GM12878 (cell line): ENCODE results near the gene PLK2. TPM values are rescaled to one million over a fixed set of nuclear protein-coding genes. Genes with fewer than 3 reads are reported as not detected.

Experiments used
- ATAC-seq: fragments of 200-7000 bp; cut with Tn5 transposase; 3 replicates; pipeline ENCODE4 v1.9.1; 2020; ENCODE audit warnings: mild to moderate bottlenecking, moderate library complexity
- BruUV-seq: library from RNA; stranded (reverse); fragments of 400-500 nt; replicated peaks from 2 replicates; lab custom pipeline; 2021; lab: Mats Ljungman, UMichigan
- CTCF ChIA-PET: fragments of 300-600 bp; sonication (Branson Sonifier 250); formaldehyde crosslinking; extraction: SDS; loops from one replicate; lab custom pipeline; 2021; ENCODE audit warnings: inconsistent platforms; lab: Yijun Ruan, JAX
- POLR2A ChIA-PET: fragments of 350-600 bp; formaldehyde crosslinking; extraction: SDS; loops from one replicate; lab custom pipeline; 2021; ENCODE audit warnings: inconsistent platforms; lab: Charles Lee
- RAD21 ChIA-PET: fragments of 300-600 bp; sonication (Branson Sonifier 250); formaldehyde crosslinking; loops from one replicate; lab custom pipeline; 2023; ENCODE audit warnings: antibody characterized with exemption; ENCODE audit not compliant: unreplicated experiment; lab: Charles Lee
- SMC1A ChIA-PET: fragments of 300-600 bp; sonication (Branson Sonifier 250); formaldehyde crosslinking; loops from one replicate; lab custom pipeline; 2023; ENCODE audit not compliant: unreplicated experiment, uncharacterized antibody; lab: Charles Lee
- DNase-seq: peaks from one replicate; pipeline ENCODE4 v3.0.0-alpha.2; 2011; ENCODE audit warnings: low read depth, low spot score
- FAIRE-seq: peaks from 3 replicates; lab custom pipeline; 2011; peaks lifted over from hg19 to GRCh38; lab: Jason Lieb, UNC
- H2AFZ ChIP-seq: 2 replicates; pipeline ENCODE4 v1.6.0; 2011; ENCODE audit warnings: low read depth, low read length, control low read depth; ENCODE audit not compliant: control insufficient read depth
- H3K27ac ChIP-seq: 2 replicates; pipeline ENCODE4 v1.5.1; 2011; ENCODE audit warnings: control low read depth; ENCODE audit not compliant: control insufficient read depth, insufficient read depth
- H3K27me3 ChIP-seq, 2 experiments: replicated peaks in 1 of 2; 2 replicates each; pipeline versions ENCODE4 v1.6.0 to v1.6.1; 2011; ENCODE audit warnings: low read length in 1 of 2; ENCODE audit not compliant: control insufficient read depth in 2 of 2, insufficient read depth in 2 of 2
- H3K36me3 ChIP-seq, 2 experiments: 2 replicates each; pipeline ENCODE4 v1.5.1; 2011; ENCODE audit warnings: low read length in 1 of 2; ENCODE audit not compliant: control insufficient read depth in 2 of 2, insufficient read depth in 2 of 2
- H3K4me1 ChIP-seq: 2 replicates; pipeline ENCODE4 v1.6.1; 2011; ENCODE audit warnings: mild to moderate bottlenecking, low read length, moderate library complexity, mixed read lengths; ENCODE audit not compliant: control insufficient read depth, insufficient read depth
- H3K4me2 ChIP-seq: 2 replicates; pipeline ENCODE4 v1.6.0; 2011; ENCODE audit warnings: control low read depth; ENCODE audit not compliant: control insufficient read depth, insufficient read depth
- H3K4me3 ChIP-seq: fragments of 200-600 bp; sonication (generic); 2 replicates; pipeline ENCODE4 v1.5.1; 2016
- H3K79me2 ChIP-seq: 2 replicates; pipeline ENCODE4 v1.6.0; 2011; ENCODE audit warnings: low read length; ENCODE audit not compliant: control insufficient read depth, insufficient read depth
- H3K9ac ChIP-seq: 2 replicates; pipeline ENCODE4 v1.8.0; 2011; ENCODE audit warnings: low read length, control low read depth, mixed read lengths; ENCODE audit not compliant: control insufficient read depth, insufficient read depth
- H3K9me3 ChIP-seq: replicated peaks from 3 replicates; pipeline ENCODE4 v1.5.1; 2011; ENCODE audit warnings: mild to moderate bottlenecking, low read length; ENCODE audit not compliant: control insufficient read depth, insufficient read depth
- H4K20me1 ChIP-seq: 2 replicates; pipeline ENCODE4 v1.6.0; 2011; ENCODE audit not compliant: control insufficient read depth, insufficient read depth
- SP1 ChIP-seq: IDR thresholded peaks from one replicate; pipeline ENCODE4 v1.6.1; 2011; ENCODE audit warnings: low read depth, low read length
- STAT3 ChIP-seq: IDR thresholded peaks from 2 replicates; pipeline ENCODE4 v1.6.1; 2011; ENCODE audit warnings: low read depth, low read length, improper control_type of control experiment
- TCF7 ChIP-seq: IDR thresholded peaks from 2 replicates; pipeline ENCODE4 v1.6.1; 2014; ENCODE audit warnings: antibody characterized with exemption, borderline replicate concordance
- YY1 ChIP-seq: IDR thresholded peaks from 2 replicates; pipeline ENCODE4 v1.6.1; 2011; ENCODE audit warnings: low read depth, mild to moderate bottlenecking, low read length
- WGBS: methylation state at CpG from one replicate; pipeline ENCODE4 v1.1.6; 2016; ENCODE audit warnings: low lambda C conversion rate; ENCODE audit not compliant: insufficient replicate concordance, insufficient coverage; ENCODE audit errors: missing lambda C conversion rate; 5-methylcytosine and 5-hydroxymethylcytosine counted together
- in situ Hi-C: fragments of 300-500 bp; cut with MboI; formaldehyde crosslinking; loops from 9 replicates; pipeline ENCODE4 v1.14.3; 2018; ENCODE audit warnings: mixed read lengths
- intact Hi-C: fragments of 100-400 bp; cut with micrococcal nuclease; formaldehyde crosslinking; loops from one replicate; pipeline ENCODE4 v1.14.2; 2022; ENCODE audit not compliant: unreplicated experiment
- polyA plus RNA-seq, 11 experiments: library from polyadenylated mRNA; depleted of rRNA in 4 of 11; unstranded in 6 of 11; stranded (reverse) in 5 of 11; fragments of >200 nt; fragmentation: Nextera tagmentation in 4 of 11; fragmentation: Illumina TruSeq in 1 of 11; extraction: Ambion mirVana in 4 of 11; extraction: Trizol in 1 of 11; gene quantifications; 1 replicate in 1 of 11; 2 replicates in 10 of 11; pipeline versions ENCODE4 v1.2.1 to v1.2.3, GENCODE V29; 2011 to 2016; ENCODE audit warnings: inconsistent platforms in 2 of 11, missing spikeins in 2 of 11, low read depth in 1 of 11
- total RNA-seq, 4 experiments: library from RNA; depleted of rRNA in 3 of 4; stranded (reverse); fragments of >200 nt in 3 of 4; fragmentation: Illumina TruSeq in 1 of 4; extraction: Trizol in 1 of 4; gene quantifications; 2 replicates each; pipeline versions ENCODE4 v1.2.1 to v1.2.3, GENCODE V29; 2013 to 2021
- TF ChIP-seq, protein P1 (sequence below): IDR thresholded peaks from 2 replicates; pipeline ENCODE4 v1.6.1; 2011; ENCODE audit warnings: borderline replicate concordance, low read depth, mild to moderate bottlenecking, moderate library complexity, low read length; ENCODE audit not compliant: insufficient read depth, poor library complexity, severe bottlenecking
- TF ChIP-seq, protein P2 (sequence below): IDR thresholded peaks from 2 replicates; pipeline ENCODE4 v1.6.1; 2011; ENCODE audit warnings: low read depth, mild to moderate bottlenecking, low read length, moderate library complexity, borderline replicate concordance; ENCODE audit errors: extremely low read depth
- TF ChIP-seq, protein P3 (sequence below): fragments of 450-650 bp; IDR thresholded peaks from 2 replicates; pipeline ENCODE4 v1.6.1; 2017; ENCODE audit warnings: borderline replicate concordance

Gene PLK2
- total and polyA plus RNA-seq, 10 of the 15 experiments (the other 5 are each of a cell fraction or from before 2014, with no cell fraction given): 0.07 to 3.9 (median 0.52) TPM

DNA sequence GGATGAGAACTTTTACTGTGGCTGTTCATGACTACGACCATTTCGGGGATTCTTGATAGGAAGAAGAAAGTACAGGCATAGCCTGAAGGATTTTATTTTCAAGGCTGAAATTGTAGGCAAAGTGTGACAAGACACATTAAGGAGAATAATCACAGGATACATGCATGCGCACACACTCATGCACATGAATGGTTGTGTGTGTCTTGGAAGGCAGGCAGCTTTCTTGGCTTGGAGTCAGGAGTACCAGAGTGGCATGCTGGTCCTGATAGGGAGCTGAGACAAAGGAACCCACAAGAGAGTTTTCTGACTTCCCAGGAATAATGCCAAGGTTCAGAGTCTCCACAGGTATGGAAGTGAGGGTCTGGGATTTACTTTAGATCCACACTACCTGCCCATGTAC is 22.2 kb downstream of the PLK2 start (continued):
- no peak for TF ChIP-seq STAT3
- TF ChIP-seq, protein P1, sequence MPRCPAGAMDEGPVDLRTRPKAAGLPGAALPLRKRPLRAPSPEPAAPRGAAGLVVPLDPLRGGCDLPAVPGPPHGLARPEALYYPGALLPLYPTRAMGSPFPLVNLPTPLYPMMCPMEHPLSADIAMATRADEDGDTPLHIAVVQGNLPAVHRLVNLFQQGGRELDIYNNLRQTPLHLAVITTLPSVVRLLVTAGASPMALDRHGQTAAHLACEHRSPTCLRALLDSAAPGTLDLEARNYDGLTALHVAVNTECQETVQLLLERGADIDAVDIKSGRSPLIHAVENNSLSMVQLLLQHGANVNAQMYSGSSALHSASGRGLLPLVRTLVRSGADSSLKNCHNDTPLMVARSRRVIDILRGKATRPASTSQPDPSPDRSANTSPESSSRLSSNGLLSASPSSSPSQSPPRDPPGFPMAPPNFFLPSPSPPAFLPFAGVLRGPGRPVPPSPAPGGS: no peak
- TF ChIP-seq, protein P2, sequence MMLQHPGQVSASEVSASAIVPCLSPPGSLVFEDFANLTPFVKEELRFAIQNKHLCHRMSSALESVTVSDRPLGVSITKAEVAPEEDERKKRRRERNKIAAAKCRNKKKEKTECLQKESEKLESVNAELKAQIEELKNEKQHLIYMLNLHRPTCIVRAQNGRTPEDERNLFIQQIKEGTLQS: no peak
- TF ChIP-seq, protein P3, sequence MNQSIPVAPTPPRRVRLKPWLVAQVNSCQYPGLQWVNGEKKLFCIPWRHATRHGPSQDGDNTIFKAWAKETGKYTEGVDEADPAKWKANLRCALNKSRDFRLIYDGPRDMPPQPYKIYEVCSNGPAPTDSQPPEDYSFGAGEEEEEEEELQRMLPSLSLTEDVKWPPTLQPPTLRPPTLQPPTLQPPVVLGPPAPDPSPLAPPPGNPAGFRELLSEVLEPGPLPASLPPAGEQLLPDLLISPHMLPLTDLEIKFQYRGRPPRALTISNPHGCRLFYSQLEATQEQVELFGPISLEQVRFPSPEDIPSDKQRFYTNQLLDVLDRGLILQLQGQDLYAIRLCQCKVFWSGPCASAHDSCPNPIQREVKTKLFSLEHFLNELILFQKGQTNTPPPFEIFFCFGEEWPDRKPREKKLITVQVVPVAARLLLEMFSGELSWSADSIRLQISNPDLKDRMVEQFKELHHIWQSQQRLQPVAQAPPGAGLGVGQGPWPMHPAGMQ: no peak

DNA sequence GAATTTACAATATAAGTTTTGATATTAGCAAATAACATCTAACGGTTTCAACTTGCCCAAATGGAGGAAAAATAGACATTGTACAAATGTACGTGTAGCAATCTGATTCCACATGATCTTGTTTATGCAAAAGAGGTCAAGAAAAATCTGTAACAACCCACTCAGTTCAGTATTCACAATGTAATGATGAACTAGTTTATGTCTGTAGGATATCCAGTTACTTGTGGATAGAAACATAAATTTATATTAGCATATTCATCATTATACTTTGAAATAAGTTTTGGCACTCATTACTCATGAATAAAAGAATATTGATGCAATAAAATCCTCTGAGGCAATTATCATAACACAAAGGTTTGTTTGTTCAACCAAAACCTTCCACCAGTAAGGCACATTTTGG is 28.1 kb downstream of the PLK2 start:
- ATAC-seq (no peak), DNase-seq (no peak), FAIRE-seq (no peak)
- Histone ChIP-seq H3K9me3 (no peaks in the 10 kb centered on the region), H3K27me3 (no peaks in the 10 kb centered on the region), H3K4me3 (no peak overlapping the region), H3K27ac (no peak overlapping the region), H3K79me2 (no peaks in the 10 kb centered on the region), H3K4me1 (no peaks in the 10 kb centered on the region), H2AFZ (no peak overlapping the region), H3K9ac (no peak overlapping the region), H3K4me2 (no peak overlapping the region), H3K36me3 (no peaks in the 10 kb centered on the region), H4K20me1 (no peaks in the 10 kb centered on the region)
- no TSS peak for BruUV-seq
- RAD21 ChIA-PET: no interaction called here
- CTCF ChIA-PET: interaction anchor here (0.7 kb wide), 1 partner anchor 18 kb away, joined by 3 read pairs; no protein-coding TSS in a partner anchor
- 0% methylated on average over 2 of the region's 2 CpGs for WGBS
- POLR2A ChIA-PET: no interaction called here
- intact Hi-C loops (no loop called here), in situ Hi-C loops (no loop called here)
- TF ChIP-seq YY1: no peak
- TF ChIP-seq SP1: no peak
- no peak for TF ChIP-seq TCF7
- SMC1A ChIA-PET: no interaction called here
